Measurements from ENCODE around the gene WNT3.

Gene WNT3

DNA sequence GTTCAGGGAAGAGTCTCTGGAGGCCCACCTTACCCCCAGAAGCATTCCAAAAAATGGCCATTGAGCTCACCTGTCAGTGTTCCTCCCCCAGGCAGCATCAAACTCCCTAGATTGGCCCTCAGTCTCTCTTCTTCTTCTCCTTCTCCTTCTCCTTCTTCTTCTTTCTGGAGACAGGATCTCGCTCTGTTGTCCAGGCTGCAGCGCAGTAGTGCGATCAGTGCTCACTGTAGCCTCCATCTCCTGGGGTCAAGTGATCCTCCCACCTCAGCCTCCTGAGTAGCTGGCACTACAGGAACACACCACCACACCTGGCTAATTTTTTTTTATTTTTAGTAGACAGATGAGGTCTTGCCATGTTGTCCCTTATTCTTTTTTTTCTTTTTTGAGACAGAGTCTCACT is 16.4 kb upstream of the WNT3 start:
- DNase-seq, result no peak

DNA sequence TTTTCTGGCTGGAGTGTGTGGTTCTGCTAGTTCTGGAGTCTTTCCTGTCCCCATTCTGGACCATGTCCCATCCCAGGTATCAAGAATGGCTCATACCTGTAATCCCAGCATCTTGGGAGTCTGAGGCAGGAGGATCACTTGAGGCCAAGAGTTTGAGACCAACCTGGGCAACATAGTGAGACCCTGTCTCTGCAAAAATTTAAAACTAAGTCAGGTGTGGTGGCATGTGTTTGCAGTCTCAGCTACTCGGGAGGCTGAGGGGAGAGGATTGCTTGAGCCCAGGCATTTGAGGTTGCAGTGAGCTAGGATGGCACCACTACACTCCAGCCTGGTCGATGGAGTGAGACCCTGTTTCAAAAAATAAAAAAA is 15.3 kb upstream of the WNT3 start:
- no peak for DNase-seq

DNA sequence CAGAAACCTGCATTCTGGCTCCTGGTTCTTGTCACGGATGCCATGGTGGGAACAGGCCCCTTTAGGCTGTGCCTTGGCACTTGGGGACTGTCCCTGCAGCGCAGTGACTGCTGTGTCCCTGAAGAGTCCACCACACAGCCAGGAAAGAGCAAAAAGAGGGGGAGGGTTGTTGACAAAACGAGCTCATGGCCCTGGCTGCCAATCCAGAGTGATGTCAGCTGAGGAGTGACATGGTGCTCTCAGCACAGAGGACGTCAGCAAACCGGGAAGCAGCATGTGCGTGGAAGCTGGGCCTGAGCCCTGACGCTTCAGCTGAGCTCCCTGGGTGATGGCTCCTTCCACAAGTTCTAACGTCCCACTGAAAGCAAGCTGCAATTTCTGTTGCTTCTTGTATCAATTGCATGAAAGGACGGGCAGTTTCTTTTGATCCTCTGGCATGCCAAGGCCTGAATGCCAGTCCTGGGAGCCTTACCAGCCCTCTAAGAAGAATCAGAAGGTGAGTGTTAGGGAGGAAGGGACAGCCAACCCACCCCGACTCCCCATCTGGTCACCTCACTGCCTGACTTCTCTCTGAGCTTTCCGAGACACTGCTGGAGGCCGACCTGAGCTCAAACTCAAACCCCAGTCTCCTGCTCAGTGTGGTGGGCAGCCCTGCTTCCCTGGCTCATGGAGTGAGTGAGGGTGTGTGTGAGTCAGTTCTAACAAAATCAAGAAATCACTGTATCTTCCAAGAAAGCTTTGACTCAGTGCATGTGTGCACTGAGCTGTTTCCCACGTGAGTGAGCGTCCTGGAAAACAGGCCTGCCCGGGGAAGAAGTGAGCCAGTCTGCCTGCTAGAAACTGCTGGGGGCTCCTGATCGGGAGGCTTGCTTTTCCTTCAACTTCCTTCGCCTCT is 14.7 kb upstream of the WNT3 start:
- no peak for DNase-seq

DNA sequence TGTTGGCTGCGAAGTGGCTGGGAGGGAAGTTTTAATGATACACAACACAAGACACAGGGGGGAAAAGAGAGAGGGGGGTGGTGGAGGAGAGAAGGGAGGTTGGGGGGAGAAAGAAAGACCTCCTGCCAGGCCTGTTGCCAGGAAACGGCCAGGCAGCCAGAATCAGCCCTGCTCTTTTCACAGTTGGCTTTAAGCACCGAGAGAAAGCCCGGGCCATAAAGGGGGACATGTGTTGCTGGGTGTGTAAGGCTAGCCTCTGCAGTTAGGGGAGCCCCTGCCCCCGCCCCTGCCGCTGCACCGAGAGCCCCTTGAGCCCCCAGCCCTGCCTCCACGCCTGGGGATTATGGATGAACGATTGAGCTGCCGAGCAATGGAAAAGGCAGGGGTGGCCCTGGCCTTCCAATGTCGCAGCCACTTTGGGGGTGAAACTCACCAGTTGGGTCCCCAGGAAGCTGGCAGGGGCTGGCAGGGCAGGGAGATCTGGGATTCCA is 13.9 kb upstream of the WNT3 start:
- DNase-seq, result no peak

DNA sequence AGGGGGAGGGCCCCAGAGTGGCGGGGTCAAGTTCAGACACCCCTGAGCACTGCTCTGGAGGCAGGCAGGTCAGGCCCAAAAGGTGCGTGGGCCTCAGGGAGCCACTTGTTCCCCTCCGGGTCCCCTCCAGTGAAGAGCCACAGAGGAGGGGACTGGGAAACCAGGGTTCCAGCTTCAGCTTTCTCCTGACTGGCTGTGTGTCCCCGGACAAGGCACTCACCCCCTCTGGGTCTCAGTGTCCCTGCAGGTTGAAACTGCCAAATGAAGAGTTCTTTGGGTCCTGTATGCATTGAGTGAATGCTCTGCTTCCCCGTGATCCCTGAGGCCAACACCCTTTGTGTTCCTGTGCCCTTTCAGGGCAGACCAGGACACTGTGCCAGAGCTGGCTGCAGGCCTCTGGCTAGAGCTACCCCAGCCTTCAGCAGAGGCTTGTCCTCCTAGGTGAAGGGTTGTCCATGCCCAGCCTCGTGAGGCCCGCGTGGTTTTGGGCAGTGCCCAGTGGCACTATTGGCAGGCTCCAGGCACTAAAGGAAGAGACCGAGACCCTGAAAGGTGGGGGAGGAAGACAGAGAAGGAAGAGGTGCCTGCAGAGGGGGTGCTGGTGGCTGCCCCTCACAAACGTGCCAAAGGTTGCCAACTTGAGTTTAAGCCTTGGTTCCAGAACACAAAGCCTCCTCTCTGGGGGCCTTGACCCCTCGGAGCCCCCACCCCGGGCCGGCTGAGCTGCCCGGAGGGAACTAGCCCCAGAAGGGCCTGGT is 13.3 kb upstream of the WNT3 start:
- no peak for DNase-seq

DNA sequence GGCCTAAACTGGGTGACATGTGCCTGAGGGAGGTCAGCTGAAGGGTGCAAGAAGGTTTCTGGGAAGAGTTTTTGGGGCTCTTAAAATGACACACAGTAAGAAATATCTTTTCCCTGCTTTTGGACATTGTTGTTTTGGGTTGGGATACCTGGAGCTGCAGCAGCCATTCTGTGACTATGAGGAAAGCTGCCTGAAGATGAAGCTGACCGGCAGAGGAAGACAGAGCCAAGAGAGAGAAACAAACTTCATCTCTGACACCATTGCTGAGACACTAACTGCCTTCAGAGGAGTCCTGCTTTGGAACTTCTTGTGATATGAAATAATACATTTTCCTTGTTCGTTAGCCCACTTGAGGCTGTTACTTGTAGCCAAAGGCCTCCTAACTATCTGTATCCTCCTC is 8.8 kb upstream of the WNT3 start:
- no peak for DNase-seq

DNA sequence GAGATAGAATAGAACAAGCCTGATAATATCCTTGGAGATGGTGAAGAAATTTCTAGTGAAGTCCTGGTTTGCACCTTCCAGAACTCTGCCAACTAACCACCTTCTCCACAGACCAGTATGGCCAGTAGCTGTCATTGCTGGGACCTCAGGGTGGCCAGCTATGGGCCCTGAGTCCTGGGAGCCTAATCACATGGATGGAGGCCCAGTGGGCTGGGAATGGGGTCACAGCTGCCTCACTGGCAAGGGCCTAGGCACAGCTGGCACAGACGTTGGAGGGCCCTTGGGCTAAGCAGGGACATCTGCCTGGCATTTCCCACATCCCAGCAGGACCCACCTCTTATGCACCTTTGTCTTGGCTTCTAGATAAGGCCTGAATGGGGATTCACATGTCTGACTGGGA is 7.6 kb upstream of the WNT3 start:
- no peak for DNase-seq

DNA sequence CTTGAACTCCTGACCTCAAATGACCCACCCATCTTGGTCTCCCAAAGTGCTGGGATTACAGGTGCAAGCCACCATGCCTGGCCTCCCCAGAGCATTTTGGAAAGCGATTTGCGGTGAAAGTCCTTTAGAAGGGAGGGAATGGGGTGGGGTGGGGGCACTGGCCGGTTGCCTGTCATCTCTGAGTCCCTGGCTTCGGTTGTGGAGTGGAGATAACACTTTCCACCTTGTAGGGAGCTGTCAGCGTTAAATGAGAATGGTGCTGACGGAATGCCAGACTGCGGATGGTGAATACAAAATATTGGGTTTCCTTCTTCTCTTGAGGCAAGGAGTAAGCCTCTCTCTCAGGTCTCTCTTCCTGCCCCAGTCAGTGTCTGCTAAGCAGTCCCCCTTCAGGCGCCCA is 5.2 kb upstream of the WNT3 start:
- DNase-seq, result no peak

DNA sequence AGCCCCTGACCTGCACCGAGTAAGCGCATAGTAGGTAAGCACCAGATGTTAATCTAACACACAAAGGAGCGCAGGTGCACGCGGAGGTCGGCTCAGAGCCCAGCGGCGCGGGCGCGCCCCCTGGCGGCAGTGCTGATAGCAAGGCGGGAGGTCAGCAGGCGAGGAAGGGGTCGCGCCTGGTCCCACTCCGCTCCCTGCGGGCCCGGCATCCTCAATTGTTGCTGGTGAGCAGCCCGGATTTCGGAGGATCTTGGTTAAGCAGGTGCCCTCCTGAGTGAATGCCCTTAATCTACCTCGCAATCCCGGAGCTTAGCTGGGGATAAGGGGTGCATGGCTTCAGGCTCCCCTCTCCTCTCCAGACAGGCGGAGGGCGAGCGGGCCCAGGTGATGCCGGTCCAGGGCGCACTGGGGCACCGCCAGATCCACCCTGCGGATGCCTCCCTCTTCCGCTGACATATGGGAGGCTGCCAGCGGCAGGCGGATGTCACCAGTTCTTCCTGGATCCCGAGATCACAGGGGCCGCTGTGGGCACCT is 4.0 kb upstream of the WNT3 start:
- DNase-seq, result peak; percentile 45 to 57

DNA sequence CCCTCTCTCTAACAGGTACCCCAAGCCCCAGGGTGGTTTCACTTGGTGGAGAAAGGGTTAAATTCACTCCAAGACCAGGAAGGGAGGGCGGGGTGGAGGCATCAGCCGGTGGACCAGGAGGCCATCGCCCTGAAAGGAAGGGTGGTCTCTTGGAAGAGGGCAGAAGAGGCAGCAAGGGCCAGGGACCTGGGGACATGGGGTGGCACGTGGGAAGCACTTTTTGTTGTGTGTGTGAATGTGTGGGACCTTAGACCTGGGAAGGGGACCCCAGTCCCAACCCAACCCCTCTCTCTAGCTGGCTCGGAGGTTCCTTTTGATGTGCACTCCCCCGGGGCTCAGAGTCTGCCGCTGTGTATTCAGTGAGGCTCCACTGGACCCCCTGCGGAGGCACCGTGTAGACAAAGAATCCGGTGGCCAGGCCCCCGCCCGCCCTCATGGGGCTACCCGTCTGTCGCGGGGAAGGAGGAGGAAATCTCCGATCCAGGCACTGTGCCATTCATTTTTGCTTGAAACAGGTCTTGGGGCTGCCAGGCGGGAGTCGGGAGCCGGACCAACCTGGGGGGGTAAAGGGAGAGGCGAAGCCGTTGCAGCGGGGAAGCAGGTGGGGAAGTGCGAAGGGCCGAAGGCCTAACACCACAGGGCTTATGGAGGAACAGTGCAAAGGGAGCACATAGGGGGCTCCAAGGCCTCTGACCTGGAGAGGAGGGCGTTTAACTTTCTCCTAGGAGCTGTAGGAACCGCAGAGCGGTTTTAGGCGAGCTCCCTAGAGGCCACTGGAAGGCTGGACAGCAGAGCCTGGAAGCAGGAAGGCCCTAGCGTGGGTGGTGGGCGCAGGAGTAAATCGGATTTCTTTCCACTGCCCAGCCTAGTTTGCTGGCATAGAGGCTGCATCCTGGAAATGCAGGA is 3.2 kb upstream of the WNT3 start:
- no peak for DNase-seq

DNA sequence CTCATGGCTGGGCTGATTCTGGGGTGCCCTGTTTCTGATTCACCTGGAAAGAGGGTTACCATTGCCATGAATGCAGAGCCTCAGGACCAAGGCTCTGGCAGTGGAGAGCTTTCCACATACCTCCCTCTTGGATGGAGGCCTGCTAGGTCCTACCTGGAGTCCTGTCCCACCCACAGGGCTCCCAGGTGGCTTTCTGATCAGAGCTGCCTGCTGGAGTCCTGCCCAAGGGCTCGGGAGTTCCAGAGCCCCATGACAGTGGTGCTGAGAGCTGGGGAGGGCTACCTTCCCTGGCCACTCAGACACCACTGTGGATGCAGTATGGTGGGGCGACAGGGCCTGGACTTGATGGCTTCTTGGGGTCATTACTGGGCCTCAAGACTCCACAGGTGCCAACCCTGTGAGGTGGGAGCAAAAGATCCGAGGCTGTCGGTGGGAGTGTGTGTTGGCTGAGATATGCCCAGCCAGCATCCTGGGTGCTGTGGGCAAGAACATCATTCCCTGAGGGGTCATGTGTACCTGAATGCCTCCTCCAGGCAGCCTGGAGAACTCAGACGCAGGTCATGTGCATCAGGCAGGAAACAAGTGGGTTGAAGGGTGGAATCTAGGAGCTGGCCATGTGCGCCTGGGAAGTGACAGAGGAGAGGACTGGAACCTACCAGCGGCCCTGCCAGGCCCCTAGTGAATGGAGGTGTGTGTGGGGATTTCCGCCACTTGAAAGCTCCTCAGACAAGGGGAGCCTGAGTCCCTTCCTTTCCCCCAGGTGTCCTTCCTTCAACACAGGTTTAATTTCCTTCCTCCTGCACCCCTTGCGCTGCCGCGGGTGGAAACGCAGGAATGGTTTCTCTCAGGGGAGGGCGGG is 2.3 kb upstream of the WNT3 start:
- DNase-seq, result no peak

DNA sequence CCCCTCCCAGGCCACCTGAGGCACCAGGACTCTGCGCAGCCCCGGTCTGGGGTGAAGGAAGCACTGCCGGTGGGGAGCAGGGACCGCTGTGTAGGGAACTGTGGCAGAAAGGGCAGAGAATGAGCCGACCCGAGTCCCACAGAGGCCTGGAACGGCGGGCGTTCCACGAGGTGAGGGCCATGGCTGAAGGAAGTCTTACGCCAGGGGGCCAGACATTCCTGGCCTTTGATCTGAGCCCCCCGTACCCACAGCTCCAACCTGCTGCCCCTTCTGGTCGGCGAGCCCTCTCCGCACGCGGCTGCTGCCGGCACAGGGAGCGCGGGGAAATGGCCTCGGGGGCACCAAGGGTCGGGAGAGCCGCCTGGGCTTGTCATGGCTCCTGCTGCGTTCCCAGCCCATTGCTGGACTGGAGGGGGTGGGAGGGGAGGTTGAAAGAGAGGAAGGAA is 1.4 kb upstream of the WNT3 start:
- DNase-seq, result no peak

DNA sequence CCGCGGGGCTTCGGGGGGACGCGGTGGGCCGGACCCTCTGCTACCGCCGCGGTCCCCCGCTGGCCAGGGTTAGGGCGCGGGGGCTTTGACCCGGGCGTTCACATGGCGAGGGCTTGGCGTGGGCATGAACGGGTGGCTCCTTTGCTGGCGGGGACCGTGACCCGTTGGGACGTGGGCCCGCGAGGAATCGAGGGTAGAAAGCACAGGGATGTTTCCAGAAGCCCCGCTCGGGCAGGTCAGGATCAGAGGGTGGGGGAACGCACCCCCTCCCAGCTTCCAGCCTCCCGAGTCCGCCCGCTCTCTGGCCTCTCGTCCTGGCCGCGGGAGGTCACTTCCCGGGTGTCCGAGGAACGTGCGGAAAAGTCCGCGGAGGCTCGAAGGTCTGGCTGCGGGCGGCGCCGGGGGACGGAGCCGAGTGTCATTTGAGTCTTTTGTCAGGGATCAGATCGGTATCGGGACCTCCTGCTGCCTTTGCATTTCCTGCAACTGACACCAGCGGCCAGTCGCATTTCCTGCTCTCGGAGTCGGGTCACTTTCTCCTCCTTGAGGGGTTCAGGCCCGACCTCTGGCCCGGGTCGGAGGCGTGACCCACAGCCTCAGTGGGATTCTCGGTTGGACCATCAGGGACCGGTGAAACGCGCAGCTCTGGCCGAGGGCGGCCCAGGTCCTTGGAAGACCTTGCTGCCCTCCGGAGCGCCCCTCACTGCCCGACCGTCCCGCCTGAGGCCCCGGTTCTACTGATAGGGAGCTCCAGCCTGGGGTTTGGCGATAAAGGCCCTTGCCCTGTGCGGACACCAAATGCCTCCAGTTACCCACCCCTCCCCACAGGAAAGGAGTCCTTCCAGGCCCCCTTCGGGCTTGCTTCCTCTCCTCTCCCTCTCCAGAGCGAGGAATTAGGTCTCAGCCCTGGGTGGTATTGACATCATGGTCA is 702 bp upstream of the WNT3 start:
- peak in 1 of 2 experiments; percentile 29 for DNase-seq

DNA sequence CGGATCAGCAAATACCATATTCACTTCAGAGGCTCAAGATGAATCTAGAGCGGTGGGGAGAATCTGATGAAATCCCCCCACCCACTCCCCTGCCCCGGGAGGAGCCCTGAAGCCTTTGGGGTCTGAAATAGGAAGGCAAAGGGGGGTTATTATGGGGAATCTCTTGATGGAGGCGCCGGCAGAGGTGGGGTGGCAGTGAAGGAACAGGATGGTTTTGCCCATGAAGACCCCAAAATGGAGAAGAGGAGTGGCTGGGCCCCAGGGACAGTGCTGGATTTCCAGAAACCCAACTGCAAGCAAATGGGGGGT is 637 bp downstream of the WNT3 start:
- DNase-seq, result no peak

DNA sequence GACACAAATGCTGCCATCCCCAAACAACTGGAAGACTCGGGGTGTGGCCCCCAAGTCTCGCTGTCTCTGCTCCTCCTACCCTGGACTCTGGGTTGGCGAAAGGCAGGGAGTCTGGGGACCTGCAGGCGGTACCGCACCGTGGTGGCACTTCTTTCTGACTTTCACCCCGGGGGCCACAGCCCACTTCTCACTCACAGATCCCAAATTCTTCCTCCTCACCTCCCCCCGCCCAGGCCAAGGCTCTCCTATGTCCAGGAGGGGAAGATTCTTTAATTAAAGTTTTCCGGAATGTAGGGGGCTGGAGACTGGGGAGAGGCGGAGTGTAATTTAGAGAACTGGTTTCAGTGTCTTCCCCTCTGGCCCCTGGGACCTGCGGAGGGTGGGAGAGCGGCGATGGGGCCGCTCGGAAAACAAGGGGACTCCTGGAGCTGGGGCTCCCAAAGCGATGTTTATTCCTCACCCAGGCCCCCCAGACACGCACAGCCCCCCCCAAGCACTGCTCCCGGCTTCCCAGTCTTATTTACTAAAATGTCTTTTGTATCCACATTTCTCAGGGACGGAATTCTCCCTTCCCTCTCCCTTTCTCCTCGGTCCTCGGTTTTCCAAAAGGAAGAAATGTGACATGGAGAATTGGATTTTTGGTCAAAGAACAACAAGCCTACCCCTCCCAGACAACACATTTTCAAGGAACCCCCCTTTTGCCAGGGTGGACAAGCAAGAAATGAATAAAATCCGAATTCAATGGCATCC is 1.2 kb downstream of the WNT3 start:
- no peak for DNase-seq

DNA sequence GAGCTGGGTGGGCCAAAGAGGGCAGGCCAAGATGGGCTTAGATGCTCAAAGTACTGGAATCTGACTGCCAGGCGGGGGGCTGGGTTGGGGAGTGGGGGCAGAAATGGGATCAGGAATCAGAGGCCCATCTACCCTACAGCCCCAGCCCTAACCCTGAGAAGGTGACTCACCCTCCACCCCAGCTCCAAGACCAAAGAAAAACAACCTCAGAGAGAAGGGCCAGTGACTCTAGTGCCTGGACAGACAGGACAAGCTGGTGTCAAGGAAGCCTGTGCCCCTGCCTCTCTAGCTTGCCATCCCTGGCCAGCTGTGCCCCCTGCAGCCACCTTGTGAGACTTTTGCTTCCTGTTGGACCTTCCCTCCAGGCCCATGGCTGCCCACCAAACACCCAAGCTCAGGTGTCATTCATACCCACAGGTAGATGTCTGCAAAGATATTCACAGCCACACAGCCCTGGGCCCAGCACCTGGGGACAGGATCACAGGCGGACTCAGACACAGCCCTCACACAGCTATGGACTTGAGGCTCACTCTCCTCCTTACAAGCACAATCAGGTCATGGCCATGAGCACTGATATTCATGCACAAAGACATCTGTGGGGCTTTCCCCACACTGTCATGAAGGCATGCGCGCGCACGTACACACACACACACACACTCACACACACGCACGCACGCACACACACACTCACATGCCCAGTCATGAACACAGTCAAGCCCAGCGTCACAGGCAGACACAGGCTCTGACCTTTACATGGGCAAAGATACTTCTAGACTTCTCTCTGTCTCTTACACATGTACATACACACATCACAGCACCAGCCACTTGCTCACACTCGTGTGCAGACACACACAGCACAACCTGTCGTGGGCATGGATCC is 2.8 kb downstream of the WNT3 start:
- DNase-seq, result no peak

DNA sequence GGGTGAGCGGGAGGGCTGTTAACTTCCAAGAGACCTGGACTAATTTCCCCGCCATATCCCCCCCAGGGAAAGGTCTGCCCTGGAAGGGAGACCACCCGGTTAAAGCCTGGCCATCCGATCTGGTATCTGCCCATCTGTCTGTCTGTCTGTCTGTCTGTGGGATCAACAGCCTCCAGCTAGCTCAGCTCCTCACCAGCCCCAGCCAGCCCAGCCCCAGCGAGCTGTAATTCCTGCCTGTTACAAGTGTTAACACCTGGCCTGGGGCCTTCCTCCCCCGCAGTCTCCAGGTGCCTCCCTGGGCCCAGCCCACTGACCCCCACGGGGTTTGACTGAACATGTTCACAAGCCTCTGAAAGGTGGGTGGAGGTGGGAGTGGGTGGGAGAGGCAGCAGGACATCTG is 4.0 kb downstream of the WNT3 start:
- DNase-seq, result no peak

DNA sequence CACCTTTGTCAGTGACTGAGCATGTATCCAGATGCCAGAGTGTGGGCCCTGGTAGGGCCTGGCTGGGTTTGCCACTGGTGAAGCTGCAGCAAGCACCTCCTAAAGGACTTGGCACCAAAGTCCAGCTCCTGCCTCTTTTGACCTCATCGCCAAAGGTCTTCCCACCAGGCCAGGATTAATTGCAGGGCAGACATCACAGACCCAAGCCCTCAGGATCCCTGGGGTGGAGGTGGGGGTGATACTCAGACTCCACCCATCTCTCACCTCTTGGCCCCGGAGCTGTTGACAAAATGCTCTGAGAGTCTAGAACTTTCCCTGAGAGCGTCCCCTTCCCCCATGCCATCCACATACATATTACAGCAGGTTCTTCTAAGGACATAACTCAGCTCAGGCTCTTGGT is 4.6 kb downstream of the WNT3 start:
- no peak for DNase-seq

All from activated CD4-positive, alpha-beta T cell treated with anti-CD3 and anti-CD28 coated beads, Interleukin-2, amount 50 U/mL, for 48 hours (primary cell).